H1 (cell line): ENCODE results near the gene CDKN1A. TPM values are rescaled to one million over a fixed set of nuclear protein-coding genes. Genes with fewer than 3 reads are reported as not detected.

ENCODE experiments used
- ATF2 ChIP-seq: IDR thresholded peaks from 2 replicates; pipeline ENCODE4 v1.6.1; 2012; ENCODE audit warnings: low read length, inconsistent platforms
- BACH1 ChIP-seq: IDR thresholded peaks from 2 replicates; pipeline ENCODE4 v1.6.1; 2012; ENCODE audit warnings: low read length, improper control_type of control experiment
- CTCF ChIP-seq, 3 experiments: IDR thresholded peaks; 1 replicate in 2 of 3; 2 replicates in 1 of 3; pipeline versions ENCODE4 v1.5.1 to v1.6.1; 2011; ENCODE audit warnings: low read length in 3 of 3, mild to moderate bottlenecking in 3 of 3, inconsistent platforms in 2 of 3, low read depth in 1 of 3, moderate library complexity in 1 of 3; ENCODE audit not compliant: insufficient read depth in 1 of 3; ENCODE audit errors: control extremely low read depth in 1 of 3
- RNF2 ChIP-seq: fragments of 200-900, 300-1000 bp; sonication (generic); IDR thresholded peaks from 2 replicates; pipeline ENCODE4 v1.7.1; 2016; ENCODE audit warnings: borderline replicate concordance, low read depth, mild to moderate bottlenecking, antibody characterized with exemption, low read length; ENCODE audit not compliant: poor library complexity, severe bottlenecking; ENCODE audit errors: missing control alignments
- SIX5 ChIP-seq: IDR thresholded peaks from 2 replicates; pipeline ENCODE4 v1.6.1; 2011; ENCODE audit warnings: mild to moderate bottlenecking, low read depth, low read length
- polyA plus RNA-seq, 7 experiments: library from polyadenylated mRNA; depleted of rRNA in 3 of 7; stranded (reverse) in 5 of 7; unstranded in 2 of 7; fragments of >200 nt in 5 of 7; fragments of 200-250 nt in 2 of 7; gene quantifications; 1 replicate in 5 of 7; 2 replicates in 1 of 7; 4 replicates in 1 of 7; pipeline versions ENCODE4 v1.2.1 to v1.2.3, GENCODE V29; 2011 to 2013; ENCODE audit warnings: missing spikeins in 2 of 7, mixed read lengths in 2 of 7
- total RNA-seq: library from RNA; stranded (reverse); fragmentation: NEBNext Ultra II Directional; extraction: Animal tissue kit (Norgen Biotek cat#: 25700); gene quantifications from 2 replicates; pipeline ENCODE4 v1.2.1, GENCODE V29; 2021

The CDKN1A gene
- total and polyA plus RNA-seq, 2 of the 8 experiments (the other 6 are each of a cell fraction or from before 2014, with no cell fraction given): 15.2 to 36.0 TPM

- TF ChIP-seq ATF2: no peak
- no peak for TF ChIP-seq RNF2
- no peak for TF ChIP-seq CTCF (IDR thresholded peaks at IDR 0.05; ENCODE audit: control extremely low read depth in 1 of 3, insufficient read depth in 1 of 3, low read depth in 1 of 3, low read length in 3 of 3)
- no peak for TF ChIP-seq SIX5
- TF ChIP-seq BACH1: no peak
- TF ChIP-seq, all 59 proteins: peak for 0
Measured at GRCh38 chr6:36671687-36672375, 6.7 kb upstream of the CDKN1A start (continued).
